SU-DHL-6 (cell line): ENCODE data around the gene GIMAP1.

Source experiments
- H2AFZ ChIP-seq: fragments of 200-600 bp; sonication (generic); 2 replicates; pipeline ENCODE4 v1.6.1; 2014; ENCODE audit warnings: low read depth, mild to moderate bottlenecking, moderate library complexity, mixed read lengths, antibody characterized with exemption, low read length; ENCODE audit not compliant: severe bottlenecking
- H3F3A ChIP-seq: fragments of 200-600 bp; shearing (Covaris generic); 2 replicates; pipeline ENCODE4 v1.6.0; 2016; ENCODE audit warnings: antibody characterized with exemption, mild to moderate bottlenecking; ENCODE audit not compliant: insufficient read depth
- H3K27ac ChIP-seq: fragments of 200-600 bp; sonication (generic); 2 replicates; pipeline ENCODE4 v1.5.1; 2016; ENCODE audit warnings: low read depth, mild to moderate bottlenecking, low read length, moderate library complexity, mixed read lengths
- H3K27me3 ChIP-seq: fragments of 200-600 bp; sonication (generic), shearing (Covaris generic); 2 replicates; pipeline ENCODE4 v1.6.0; 2014; ENCODE audit warnings: mild to moderate bottlenecking, low read length
- H3K36me3 ChIP-seq: fragments of 200-600 bp; sonication (generic); 2 replicates; pipeline ENCODE4 v1.6.1; 2014; ENCODE audit warnings: mild to moderate bottlenecking, low read length, mixed read lengths
- H3K4me2 ChIP-seq: fragments of 300-600, 200-600 bp; shearing (Covaris generic), sonication (generic); 2 replicates; pipeline ENCODE4 v1.6.0; 2014; ENCODE audit warnings: low read length, low read depth, mild to moderate bottlenecking; ENCODE audit not compliant: poor library complexity, severe bottlenecking
- H3K4me3 ChIP-seq: fragments of 200-600 bp; sonication (generic); 2 replicates; pipeline ENCODE4 v1.5.1; 2014; ENCODE audit warnings: antibody characterized with exemption, low read length, mild to moderate bottlenecking, mixed read lengths; ENCODE audit not compliant: insufficient read depth, poor library complexity, severe bottlenecking
- H3K79me2 ChIP-seq: fragments of 200-600 bp; sonication (generic); 2 replicates; pipeline ENCODE4 v1.6.1; 2014; ENCODE audit warnings: mild to moderate bottlenecking, low read length, moderate library complexity; ENCODE audit not compliant: insufficient read depth
- H3K9ac ChIP-seq: fragments of 200-600 bp; sonication (generic); 2 replicates; pipeline ENCODE4 v1.7.0; 2014; ENCODE audit warnings: mild to moderate bottlenecking, low read length
- H3K9me2 ChIP-seq: fragments of 200-600 bp; sonication (generic); replicated peaks from 2 replicates; pipeline ENCODE4 v1.6.1; 2014; ENCODE audit warnings: low read length; ENCODE audit not compliant: insufficient read depth
- H3K9me3 ChIP-seq: fragments of 200-600 bp; sonication (generic); 2 replicates; pipeline ENCODE4 v1.6.1; 2014; ENCODE audit warnings: low read length, mixed read lengths; ENCODE audit not compliant: insufficient read depth
- H4K20me1 ChIP-seq: fragments of 200-600 bp; sonication (generic); 2 replicates; pipeline ENCODE4 v1.6.1; 2014; ENCODE audit warnings: low read depth, mild to moderate bottlenecking, antibody characterized with exemption, low read length, moderate library complexity, mixed read lengths
- CTCF ChIP-seq: fragments of 200-600 bp; sonication (generic); IDR thresholded peaks from one replicate; pipeline ENCODE4 v1.5.1; 2017; ENCODE audit warnings: antibody characterized with exemption, mild to moderate bottlenecking, low read length, moderate library complexity; ENCODE audit not compliant: insufficient read depth, poor library complexity, severe bottlenecking
- EZH2phosphoT487 ChIP-seq: fragments of 200-600 bp; sonication (generic), shearing (Covaris generic); conservative IDR thresholded peaks from 2 replicates; pipeline ENCODE4 v1.6.1; 2018; ENCODE audit warnings: mild to moderate bottlenecking, antibody characterized with exemption, low read length, moderate library complexity, mixed read lengths

The GIMAP1 gene

GRCh38 chr7:150695654-150696053, 20.8 kb upstream of the GIMAP1 start:
- Histone ChIP-seq H3K79me2 (no peaks in the 10 kb centered on the region), H3K4me2 (no peak overlapping the region), H3K36me3 (no peaks in the 10 kb centered on the region), H3F3A (no peaks in the 10 kb centered on the region), H3K9me3 (no peaks in the 10 kb centered on the region), H3K4me3 (no peak overlapping the region), H3K27me3 (no peaks in the 10 kb centered on the region), H3K9ac (no peak overlapping the region), H4K20me1 (no peaks in the 10 kb centered on the region), H3K27ac (no peak overlapping the region), H2AFZ (no peak overlapping the region), H3K9me2 (no peaks in the 10 kb centered on the region)
- no peak for TF ChIP-seq EZH2phosphoT487
- TF ChIP-seq CTCF: no peak

- Histone ChIP-seq H3F3A (no peaks in the 10 kb centered on the region), H3K36me3 (no peaks in the 10 kb centered on the region), H3K27ac (no peak overlapping the region), H4K20me1 (no peaks in the 10 kb centered on the region), H3K4me2 (no peak overlapping the region), H3K9me3 (no peaks in the 10 kb centered on the region), H3K79me2 (no peaks in the 10 kb centered on the region), H3K9ac (no peak overlapping the region), H2AFZ (no peak overlapping the region), H3K9me2 (no peaks in the 10 kb centered on the region), H3K27me3 (no peaks in the 10 kb centered on the region), H3K4me3 (no peak overlapping the region)
- TF ChIP-seq EZH2phosphoT487: no peak
- TF ChIP-seq CTCF: no peak
These were observed 13.2 kb upstream of the GIMAP1 start for GRCh38 chr7:150703209-150703608.

GRCh38 chr7:150715293-150715692, 1.1 kb upstream of the GIMAP1 start:
- Histone ChIP-seq H3K9ac (no peak overlapping the region), H3F3A (no peaks in the 10 kb centered on the region), H3K79me2 (no peaks in the 10 kb centered on the region), H3K36me3 (no peaks in the 10 kb centered on the region), H3K9me2 (no peaks in the 10 kb centered on the region), H3K27me3 (no peaks in the 10 kb centered on the region), H3K4me2 (no peak overlapping the region), H3K27ac (no peak overlapping the region), H3K9me3 (no peaks in the 10 kb centered on the region), H2AFZ (no peak overlapping the region), H3K4me3 (no peak overlapping the region), H4K20me1 (no peaks in the 10 kb centered on the region)
- TF ChIP-seq EZH2phosphoT487 (no peak), CTCF (no peak)

- no peak overlapping the region for H2AFZ ChIP-seq
- H3K9me2 ChIP-seq: no peaks in the 10 kb centered on the region
- H3F3A ChIP-seq: no peaks in the 10 kb centered on the region
- no peak overlapping the region for H3K9ac ChIP-seq
- no peaks in the 10 kb centered on the region for H3K27me3 ChIP-seq
- H3K36me3 ChIP-seq: no peaks in the 10 kb centered on the region
- H3K4me2 ChIP-seq: no peak overlapping the region
- no peaks in the 10 kb centered on the region for H4K20me1 ChIP-seq
- no peak for TF ChIP-seq EZH2phosphoT487
- no peak for TF ChIP-seq CTCF
- H3K27ac ChIP-seq: no peak overlapping the region
- H3K79me2 ChIP-seq: no peaks in the 10 kb centered on the region
- no peak overlapping the region for H3K4me3 ChIP-seq
- H3K9me3 ChIP-seq: no peaks in the 10 kb centered on the region
These were observed 675 bp upstream of the GIMAP1 start for GRCh38 chr7:150715738-150716137.
